ENCODE data around the gene ENPEP.

The ENPEP gene

GRCh38 chr4:110532901-110533589 lies 57.1 kb downstream of the ENPEP start:
- no peak for DNase-seq (ENCODE audit: extremely low read depth, insufficient read length)
- no peak for TF ChIP-seq CTCF (IDR thresholded peaks at IDR 0.05; ENCODE audit: insufficient read depth, low read length, poor library complexity, severe bottlenecking)
- H3K4me3 ChIP-seq (replicated peaks; ENCODE audit: low read depth, low read length) = no peak overlapping the region
- H3K36me3 ChIP-seq (ENCODE audit: control insufficient read depth, insufficient read depth, low read length) = no peaks in the 10 kb centered on the region
- no peaks in the 10 kb centered on the region for H3K27me3 ChIP-seq (replicated peaks; ENCODE audit: control insufficient read depth, insufficient read depth, low read length)

- Histone ChIP-seq H3K4me3 (replicated peaks; ENCODE audit: low read depth, low read length) (no peak overlapping the region), H3K36me3 (ENCODE audit: control insufficient read depth, insufficient read depth, low read length) (no peaks in the 10 kb centered on the region), H3K27me3 (replicated peaks; ENCODE audit: control insufficient read depth, insufficient read depth, low read length) (no peaks in the 10 kb centered on the region)
- no peak for DNase-seq (ENCODE audit: extremely low read depth, insufficient read length)
- no peak for TF ChIP-seq CTCF (IDR thresholded peaks at IDR 0.05; ENCODE audit: insufficient read depth, low read length, poor library complexity, severe bottlenecking)
These were observed 57.6 kb downstream of the ENPEP start for GRCh38 chr4:110533590-110533910.

GRCh38 chr4:110533940-110534339 lies 58.0 kb downstream of the ENPEP start:
- TF ChIP-seq CTCF (IDR thresholded peaks at IDR 0.05; ENCODE audit: insufficient read depth, low read length, poor library complexity, severe bottlenecking) = no peak
- no peaks in the 10 kb centered on the region for H3K36me3 ChIP-seq (ENCODE audit: control insufficient read depth, insufficient read depth, low read length)
- H3K27me3 ChIP-seq (replicated peaks; ENCODE audit: control insufficient read depth, insufficient read depth, low read length) = no peaks in the 10 kb centered on the region
- no peak overlapping the region for H3K4me3 ChIP-seq (replicated peaks; ENCODE audit: low read depth, low read length)
- no peak for DNase-seq (ENCODE audit: extremely low read depth, insufficient read length)

GRCh38 chr4:110540581-110540980 lies 64.6 kb downstream of the ENPEP start:
- H3K4me3 ChIP-seq (replicated peaks; ENCODE audit: low read depth, low read length) = no peak overlapping the region
- no peak for TF ChIP-seq CTCF (IDR thresholded peaks at IDR 0.05; ENCODE audit: insufficient read depth, low read length, poor library complexity, severe bottlenecking)
- H3K36me3 ChIP-seq (ENCODE audit: control insufficient read depth, insufficient read depth, low read length) = no peaks in the 10 kb centered on the region
- DNase-seq (ENCODE audit: extremely low read depth, insufficient read length) = no peak
- no peaks in the 10 kb centered on the region for H3K27me3 ChIP-seq (replicated peaks; ENCODE audit: control insufficient read depth, insufficient read depth, low read length)

- no peaks in the 10 kb centered on the region for H3K36me3 ChIP-seq (ENCODE audit: control insufficient read depth, insufficient read depth, low read length)
- no peak for TF ChIP-seq CTCF (IDR thresholded peaks at IDR 0.05; ENCODE audit: insufficient read depth, low read length, poor library complexity, severe bottlenecking)
- no peak for DNase-seq (ENCODE audit: extremely low read depth, insufficient read length)
- no peak overlapping the region for H3K4me3 ChIP-seq (replicated peaks; ENCODE audit: low read depth, low read length)
- no peaks in the 10 kb centered on the region for H3K27me3 ChIP-seq (replicated peaks; ENCODE audit: control insufficient read depth, insufficient read depth, low read length)
These were observed 65.1 kb downstream of the ENPEP start for GRCh38 chr4:110540982-110541451.

GRCh38 chr4:110543577-110543976 lies 67.6 kb downstream of the ENPEP start:
- DNase-seq (ENCODE audit: extremely low read depth, insufficient read length) = no peak
- no peaks in the 10 kb centered on the region for H3K36me3 ChIP-seq (ENCODE audit: control insufficient read depth, insufficient read depth, low read length)
- no peaks in the 10 kb centered on the region for H3K27me3 ChIP-seq (replicated peaks; ENCODE audit: control insufficient read depth, insufficient read depth, low read length)
- no peak for TF ChIP-seq CTCF (IDR thresholded peaks at IDR 0.05; ENCODE audit: insufficient read depth, low read length, poor library complexity, severe bottlenecking)
- H3K4me3 ChIP-seq (replicated peaks; ENCODE audit: low read depth, low read length) = no peak overlapping the region

Data from GM06990 (cell line).